ENCODE measurements around the gene RALY.

The RALY gene

DNA sequence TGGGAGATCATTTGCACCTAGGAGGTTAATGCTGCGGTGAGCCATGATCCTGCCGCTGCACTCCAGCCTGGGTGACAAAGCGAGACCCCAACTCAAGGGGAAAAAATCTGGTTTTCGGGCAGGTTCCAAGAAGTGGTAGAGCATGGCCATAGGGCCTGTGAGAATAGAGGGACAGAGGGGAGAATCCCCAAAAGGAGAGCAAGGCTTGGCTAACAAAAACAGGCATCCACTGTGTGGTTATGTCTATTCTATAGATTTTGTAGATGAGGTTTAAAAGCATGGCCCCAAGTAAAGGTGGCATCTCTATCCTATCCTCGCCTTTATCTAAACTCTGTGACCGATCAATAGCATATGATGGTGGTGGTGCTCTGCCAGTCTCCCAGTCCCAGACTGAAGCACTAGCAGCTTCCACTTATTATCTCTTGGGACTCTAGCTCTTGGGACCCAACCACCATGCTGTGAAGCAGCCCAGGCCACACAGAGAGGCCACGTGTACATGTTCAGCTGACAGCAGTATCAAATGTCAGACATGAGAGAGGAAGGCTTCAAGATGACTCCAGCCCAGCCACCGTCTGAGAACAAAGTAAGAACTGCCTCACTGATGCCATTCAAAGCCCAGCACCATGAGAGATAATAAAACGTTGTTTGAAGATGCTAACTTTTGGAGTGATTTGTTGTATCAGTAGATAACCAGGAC, 90.7 kb downstream of the RALY start:
- no peak for DNase-seq

DNA sequence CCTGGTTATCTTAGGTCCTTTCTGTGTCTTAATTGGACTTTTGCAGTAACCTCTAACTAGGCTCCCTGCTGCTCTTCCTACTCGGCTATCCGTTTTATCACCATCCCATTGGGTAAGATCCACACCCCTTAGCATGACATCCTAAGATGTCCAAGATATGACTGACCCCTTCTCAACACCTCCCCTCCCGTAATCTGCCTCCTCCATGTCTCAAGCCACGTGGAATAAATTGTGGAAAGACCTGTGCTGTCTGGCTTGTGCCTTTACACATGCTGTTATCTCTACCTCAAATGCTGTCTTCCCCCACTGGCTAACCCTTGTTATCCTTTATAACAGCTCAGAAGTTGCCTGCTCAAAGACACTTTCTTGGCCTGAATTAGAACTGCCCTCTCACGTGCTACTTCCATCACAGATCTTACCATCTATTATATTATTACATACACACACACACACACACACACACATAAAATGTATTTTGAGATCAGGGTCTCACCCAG, 91.9 kb downstream of the RALY start:
- DNase-seq: no peak

DNA sequence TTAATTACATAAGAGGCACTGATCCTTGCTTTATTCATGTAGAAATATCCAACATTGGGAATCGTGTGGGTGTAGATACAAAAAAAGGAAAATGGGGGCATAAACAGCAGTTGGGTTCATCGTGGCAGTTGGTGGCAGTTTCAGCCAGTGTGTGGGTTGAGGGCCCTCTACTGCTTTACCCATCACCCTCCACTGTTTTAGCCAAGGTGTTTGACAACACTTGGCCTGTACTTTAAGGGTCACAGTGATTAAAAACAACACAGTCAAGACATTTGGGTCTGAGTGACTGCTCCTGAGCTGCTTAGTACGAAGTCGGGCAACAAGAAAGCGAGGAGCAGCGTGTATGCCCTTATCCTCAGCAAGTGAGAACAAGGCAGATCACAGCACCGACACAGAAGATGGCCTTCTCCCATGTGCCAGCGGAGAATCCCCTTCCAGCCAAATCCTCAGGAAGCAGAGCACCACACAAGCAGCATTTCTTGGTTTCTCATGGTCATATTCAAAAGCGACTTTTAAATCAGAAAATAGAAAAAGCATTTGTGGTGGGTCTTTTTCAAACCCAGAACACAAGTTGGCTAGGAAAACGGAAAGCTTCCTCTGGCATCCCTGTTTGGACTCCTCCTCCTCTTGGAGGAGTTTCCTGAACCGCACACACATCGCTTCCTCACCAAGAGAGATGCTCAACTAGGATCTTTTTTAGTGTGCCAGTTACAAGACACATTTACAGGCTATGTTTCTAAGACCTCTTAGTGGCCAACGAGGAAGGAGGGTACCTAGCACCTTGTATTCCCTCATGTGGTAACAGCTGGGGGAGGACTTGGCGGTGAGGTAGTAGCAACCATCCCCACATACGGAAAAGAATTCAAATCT, 94.8 kb downstream of the RALY start:
- no peak for DNase-seq

DNA sequence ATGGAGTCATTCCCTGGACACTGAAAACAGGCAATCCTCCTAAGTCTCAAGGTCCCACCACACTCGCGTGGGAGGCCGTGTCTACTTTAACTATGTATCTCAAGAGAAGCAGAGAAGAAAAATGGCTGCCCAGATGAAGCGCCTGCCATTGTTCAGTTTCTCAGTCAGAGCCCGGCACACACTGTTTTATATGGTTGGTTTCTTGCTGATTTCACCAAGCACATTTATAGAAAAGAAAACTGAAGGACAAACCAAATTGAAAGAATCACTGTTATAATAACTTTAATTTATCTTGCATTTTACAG, 95.4 kb downstream of the RALY start:
- DNase-seq: no peak

DNA sequence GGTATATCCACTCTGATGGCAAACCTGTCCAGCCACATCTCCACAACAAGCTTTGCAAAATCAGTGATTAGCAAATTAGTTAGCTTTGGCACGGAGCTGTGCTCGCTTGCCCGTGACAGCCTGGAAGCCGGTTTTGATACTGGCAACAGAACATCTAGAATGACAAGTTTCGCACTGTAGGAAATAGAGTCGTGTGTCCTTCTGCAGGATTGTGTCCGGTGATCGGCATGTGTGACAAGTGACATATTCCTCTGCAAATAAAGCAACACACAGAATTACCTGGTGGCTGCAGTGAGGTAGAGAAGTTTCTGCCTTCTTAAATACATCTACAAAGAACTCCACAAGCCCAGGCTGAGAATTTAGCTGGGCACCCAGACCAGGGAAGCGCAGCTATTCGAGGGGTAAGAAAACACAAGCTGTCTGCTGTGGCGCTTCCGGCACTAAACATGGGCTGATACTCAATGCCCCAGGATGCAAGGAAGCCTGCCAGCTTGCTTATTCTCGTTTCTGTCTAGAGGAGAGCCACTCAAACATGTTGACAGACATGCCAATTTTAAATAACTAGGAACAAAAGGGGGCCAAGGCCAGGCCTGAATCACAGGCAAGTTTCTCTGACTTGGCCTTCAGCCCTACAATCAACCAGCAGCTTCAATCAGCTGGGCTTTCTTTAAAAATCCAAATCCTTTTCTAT, 96.1 kb downstream of the RALY start:
- DNase-seq: peak; percentile 83

DNA sequence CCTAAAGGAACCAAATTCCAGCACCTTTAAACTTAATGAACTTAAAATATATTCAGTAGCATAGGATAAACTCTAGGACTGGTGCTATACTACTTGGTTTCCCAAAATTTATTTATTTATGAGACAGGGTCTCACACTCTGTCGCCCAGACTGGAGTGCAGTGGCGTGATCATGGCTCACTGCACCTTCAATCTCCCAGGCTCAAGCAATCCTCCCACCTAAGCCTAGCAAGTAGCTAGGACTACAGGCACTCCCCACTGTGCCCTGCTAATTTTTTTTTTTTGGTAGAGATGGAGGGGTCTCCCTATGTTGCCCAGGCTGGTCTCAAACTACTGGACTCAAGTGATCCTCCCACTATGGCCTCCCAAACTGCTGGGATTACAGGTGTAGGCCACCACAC, 96.9 kb downstream of the RALY start:
- DNase-seq: no peak

DNA sequence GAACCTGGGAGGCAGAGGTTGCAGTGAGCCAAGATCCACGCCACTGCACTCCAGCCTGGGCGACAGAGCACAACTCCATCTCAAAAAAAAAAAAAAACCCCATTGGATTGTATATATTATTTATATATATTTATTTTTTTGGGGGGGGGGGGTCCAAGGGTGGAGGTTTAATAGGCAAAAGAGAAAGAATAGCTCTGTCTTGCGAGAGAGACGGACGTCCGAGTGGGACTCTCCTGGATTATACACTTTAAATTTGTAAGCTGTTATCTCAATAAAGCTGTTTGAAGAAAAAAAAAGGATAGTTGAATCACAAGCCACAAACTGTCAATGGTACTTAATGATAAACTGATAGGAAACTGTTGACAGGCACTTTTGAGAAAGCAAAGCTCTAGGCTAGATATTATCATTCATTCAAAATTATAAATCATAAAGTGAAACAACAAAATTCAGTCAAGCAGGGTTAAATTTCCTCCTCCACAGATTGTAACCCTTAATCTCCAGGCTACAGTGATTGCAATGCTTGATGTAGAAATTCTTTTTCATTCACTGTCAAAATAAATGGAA, 98.0 kb downstream of the RALY start:
- no peak for DNase-seq

DNA sequence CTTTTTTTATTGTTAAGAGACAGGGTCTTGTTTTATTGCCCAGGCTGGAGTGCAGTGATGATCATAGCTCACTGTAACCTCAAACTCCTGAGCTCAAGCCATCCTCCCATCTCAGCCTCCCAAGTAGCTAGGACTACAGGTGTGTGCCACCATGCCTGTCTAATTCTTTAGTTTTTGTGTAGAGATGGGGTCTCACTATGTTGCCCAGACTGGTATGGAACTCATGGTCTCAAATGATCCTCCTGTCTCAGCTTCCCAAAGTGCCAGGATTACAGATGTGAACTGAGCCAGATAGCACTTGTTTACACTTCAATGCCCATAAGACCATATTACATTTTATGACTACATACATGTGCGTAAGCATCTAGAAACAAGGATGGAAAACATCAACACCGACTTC, 100.2 kb downstream of the RALY start:
- DNase-seq: no peak

DNA sequence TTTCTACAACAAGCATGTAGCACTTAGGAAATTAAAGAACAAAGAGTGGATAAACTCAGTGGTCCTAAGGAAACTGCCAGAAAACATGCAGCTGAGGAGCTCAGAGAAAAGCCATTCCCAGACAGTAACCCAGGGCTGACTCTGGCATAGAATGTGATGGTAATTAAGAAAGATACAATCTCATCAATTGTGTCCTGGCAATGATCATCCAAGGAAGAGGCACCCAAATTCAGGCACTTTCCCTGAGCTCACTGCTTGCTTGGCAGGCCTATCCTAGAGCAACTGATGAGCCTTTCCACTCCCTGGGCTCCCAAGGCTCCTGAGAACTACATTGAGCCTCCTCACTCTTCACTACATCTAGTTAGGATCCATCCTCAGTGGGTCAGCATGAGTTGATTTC, 102.1 kb downstream of the RALY start:
- DNase-seq: no peak

DNA sequence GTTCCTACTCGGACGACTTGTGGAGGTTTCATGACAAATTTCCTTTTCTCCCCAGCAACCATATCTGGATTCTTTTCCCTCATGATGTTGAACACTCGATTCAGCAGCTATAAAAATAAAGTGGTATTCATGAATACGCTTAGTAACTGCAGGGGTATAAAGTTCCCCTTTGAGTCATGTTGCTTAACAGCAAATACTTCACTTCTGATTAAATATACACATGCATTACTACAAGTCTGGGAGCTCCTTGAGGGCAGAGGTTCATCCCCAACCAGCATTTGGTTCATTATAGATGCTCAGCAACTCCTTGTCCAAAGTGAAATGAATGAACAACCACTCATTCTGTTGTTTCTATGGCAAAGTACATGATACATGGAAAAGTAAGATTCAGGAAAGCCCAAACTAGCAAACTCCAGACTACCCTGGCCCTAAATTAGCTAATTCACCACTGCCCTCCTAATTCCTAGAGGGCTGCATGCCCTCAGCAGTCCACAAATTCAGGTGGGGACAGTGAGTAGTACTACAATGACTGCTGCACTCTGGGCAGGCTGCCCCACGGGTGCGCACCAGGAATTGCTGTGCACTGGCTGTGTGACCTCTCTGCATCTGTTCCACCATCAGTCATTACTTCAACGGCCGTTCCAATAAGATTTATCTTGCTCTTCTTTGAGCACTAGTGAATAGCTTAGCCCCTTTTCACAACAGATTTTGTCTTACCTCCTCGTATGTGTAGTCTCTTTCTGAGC, 103.2 kb downstream of the RALY start:
- DNase-seq: no peak

DNA sequence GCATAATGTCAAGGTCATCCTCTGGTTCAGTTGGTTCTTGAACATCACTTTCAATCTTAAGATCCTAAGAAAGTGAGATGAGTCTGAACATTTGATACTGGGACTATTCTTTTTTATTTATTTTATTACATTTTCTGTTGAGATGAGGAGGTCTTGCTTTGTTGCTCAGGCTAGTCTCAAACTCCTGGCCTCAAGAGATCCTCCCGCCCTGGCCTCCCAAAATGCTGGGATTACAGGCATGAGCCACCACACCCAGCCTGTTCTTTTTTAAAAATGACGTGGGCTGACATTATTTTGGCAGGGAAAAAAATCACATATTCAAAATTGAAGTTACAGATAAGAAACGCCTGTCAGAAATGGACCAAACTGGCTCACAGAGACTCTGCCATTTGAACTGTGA, 104.9 kb downstream of the RALY start:
- no peak for DNase-seq

DNA sequence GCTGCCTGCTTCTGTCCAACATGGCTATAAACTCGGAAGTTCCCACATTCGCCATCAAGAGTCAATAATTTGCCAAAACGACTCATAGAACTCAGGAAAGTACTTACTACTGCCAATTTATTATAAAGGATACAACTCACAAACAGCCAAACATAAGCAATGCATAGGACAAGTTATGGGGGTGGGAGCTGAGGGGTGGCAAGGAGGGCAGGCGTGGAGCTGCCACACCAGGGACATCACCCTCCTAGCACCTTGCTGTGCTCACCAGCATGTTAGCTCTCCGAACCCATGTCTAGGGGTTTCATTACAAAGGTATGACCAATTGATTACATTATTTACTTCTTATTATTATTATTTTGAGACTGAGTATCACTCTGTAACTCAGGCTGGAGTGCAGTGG, 106.0 kb downstream of the RALY start:
- no peak for DNase-seq

DNA sequence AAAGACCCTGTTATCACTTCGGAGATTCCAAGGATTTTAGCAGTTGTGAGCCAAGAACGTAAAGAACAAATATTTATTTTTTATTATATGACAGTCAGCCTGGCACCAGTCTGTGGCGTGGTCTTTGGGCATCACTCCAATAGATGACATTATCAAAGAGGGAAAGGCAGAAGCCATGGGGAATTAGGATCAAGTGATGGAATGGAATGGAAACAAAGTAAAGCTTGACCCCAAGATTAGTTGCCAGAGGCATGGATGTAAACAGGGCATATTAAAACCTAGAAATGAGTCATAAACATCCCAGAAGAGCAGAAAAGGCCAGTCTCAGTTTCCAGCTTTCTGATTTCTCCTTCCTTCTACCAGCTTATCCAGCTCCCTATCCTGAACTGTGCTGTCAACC, 106.9 kb downstream of the RALY start:
- no peak for DNase-seq

DNA sequence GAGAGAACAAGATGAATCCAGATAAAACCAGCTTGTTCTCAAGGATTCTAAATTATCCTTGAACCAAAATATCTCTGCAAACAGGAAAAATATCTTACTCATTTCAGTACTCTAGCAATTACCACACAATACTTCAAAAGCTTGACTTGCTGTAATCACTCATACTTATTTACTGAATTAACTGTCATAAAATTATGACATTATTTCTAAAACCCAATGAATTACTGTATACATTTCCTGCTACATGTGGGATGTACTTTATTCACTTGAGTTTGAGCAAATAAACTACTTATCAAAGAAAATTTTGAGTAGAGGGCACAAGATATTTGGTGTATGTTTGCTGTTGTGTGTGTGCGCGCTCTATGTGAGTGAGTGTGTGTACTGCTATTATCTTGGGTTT, 108.6 kb downstream of the RALY start:
- no peak for DNase-seq

DNA sequence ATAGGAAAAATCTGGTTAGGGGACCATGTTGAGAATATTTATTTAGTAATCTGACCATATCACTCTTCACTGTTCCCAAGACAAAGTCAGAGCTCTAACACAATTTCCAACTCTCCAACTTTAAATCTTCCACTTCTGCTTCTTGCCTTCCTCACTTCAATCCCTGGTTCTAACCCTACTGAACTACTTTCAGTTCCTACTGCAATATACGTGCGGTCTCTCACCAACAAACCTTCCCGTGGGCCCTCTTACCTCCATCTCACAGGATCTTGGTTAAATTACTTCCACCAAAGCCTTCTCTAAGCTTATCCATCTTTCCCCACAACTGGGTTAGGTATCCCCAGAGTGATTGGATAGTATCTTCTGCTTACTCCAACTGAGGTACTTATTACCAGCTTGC, 110.3 kb downstream of the RALY start:
- no peak for DNase-seq

DNA sequence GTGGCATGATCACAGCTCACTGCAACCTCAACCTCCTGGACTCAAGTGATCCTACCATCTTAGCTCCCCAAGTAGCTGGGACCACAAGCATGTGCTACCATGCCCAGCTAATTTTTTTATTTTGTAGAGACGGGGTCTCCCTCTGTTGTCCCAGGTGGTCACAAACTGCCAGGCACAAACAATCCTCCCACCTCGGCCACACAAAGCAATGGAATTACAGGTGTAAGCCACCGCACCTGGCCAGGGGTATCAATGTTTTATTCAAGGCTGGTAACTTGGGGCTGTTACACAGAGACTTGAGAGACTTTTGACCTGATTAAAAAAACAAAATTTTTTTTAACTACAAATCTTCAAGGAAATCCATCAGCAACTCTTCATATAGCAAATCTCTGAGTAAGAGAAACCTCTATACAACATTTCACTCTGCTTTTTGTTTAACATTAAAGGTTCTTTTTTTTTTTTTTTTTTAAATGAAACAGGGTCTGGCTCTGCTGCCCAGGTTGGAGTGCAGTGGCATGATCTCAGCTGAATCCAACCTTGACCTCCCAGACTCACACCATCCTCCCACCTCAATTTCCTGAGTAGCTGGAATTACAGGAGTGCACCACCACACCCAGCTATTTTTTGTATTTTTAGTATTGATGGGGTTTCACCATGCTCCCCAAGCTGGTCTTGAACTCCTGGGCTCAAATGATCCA, 112.4 kb downstream of the RALY start:
- no peak for DNase-seq

DNA sequence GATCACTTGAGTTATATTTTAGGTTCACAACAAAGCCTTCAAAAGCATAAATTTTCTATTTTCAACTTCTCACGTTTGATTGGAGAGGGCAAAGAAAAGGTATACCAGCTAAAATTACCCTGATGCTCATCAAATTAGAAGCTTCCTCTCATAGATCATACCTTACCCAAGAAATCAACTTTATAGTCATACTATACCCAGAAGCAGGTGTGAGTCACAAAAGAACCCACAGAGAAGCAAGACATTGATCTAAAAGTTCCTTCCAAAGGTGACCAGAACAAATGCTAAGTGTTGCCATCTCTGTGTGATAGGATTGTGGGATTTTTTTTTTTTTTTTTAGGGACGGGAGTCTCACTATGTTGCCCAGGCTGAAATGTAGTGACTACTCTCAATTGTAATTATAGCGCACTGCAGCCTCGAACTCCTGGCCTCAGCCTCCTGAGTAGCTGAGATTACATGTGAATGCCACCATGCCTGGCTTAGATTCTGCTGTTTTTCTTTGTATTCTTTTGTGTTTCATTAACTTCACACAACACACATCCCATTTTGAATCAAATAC, 115.0 kb downstream of the RALY start:
- DNase-seq: no peak

DNA sequence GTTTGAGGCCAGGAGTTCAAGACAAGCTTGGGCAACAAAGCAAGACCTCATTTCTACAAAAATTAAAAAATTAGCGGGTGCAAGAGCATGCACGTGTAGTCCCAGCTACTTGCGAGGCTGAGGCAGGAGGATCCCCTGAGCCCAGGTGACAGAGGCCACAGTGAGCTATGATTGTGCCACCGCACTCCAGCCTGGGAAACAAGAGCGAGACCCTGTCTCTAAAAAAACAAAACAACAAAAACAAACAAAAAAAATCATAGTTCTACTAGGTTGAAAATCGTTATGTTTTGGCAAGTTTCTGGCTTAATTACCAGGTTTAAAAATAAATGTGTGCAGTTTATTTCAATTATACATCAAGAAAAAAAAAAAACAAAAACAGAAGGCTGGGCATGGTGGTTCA, 115.7 kb downstream of the RALY start:
- DNase-seq: no peak

DNA sequence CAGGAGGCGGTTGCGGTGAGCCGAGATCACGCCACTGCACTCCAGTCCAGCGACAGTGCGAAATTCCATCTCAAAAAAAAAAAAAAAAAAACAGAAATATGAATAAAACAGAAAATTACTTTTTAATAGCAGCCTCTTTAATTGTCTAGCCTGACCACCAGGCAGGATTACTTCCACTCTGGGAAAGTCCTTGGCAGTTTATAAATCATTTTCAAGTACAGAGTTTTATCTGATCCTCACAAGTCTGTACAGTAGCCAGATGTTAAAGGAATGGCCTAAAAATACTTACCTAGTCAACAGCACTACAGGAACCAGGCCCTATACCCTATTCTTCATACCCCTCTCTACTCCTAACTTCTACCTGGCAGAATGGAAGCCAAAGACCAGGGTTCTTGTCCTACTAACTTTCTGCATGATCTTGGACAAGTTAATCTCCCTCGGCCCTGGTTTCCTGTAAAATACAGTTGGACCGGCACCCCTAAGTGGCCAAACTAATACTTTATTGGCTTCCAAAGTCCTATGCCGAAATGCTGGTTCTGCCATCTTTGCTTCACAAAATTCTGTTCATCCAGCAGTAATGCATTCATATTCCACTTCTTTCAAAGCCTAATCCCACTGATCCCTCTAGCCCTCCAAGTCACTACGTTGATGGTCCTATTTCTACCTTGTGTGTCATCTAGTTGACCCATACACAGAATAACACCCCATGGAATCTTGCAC, 116.5 kb downstream of the RALY start:
- DNase-seq: no peak

DNA sequence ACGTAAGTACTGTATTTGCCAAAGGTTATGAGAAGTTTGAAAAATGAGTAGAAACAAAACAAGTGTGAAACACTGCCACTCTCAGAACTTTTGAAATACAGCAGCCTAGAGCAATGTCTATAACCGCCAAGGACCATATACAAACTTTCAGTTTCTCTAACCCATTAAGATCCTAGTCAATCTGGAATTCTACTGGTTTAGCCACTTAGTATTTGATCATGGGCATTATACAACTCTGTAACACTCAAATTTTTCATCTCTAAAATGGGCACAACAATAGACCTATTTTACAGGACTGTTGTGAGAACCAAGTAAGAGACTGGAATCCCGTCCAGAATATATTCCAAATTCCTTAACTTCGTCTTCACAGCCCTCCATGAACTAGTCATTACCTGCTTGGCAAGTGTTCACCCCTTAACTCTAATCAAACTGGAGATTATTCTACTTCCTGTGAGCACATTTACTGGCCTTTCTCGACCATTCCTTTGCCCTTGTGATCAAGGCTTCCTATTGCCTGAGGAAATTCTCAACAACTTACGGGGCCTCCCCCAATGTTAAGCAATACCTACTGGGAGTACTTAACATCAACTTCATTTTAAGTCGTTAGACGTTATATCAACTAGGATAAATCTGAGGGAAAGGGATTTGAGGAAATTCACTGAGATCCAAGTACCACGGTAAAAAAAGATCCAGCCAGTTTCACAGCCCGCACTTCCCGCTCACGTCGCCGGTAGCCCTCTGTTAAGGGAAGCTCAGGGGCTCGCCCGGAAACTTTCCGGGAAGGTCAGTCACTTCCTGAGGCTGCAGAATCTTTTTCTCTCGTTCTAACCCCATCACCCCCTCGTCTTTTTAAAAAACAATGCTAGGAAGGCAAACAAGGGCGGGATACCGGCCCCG, 117.3 kb downstream of the RALY start:
- DNase-seq: no peak

Data from NCI-H446 treated with DMSO at 0.1 percent for 48 hours (cell line).